ENCODE results near the gene TRIM72. TPM values are rescaled to one million over a fixed set of nuclear protein-coding genes. Genes with fewer than 3 reads are reported as not detected.
"Not testable (repeated sequence)": the region's sequence is repeated elsewhere in the genome, so short reads cannot be mapped to it uniquely, and the experiment has no call there.

The TRIM72 gene
- total RNA-seq, 1 experiment from 2014 or later: not detected

GRCh38 chr16:31196324-31197088 is 17.4 kb upstream of the TRIM72 start:
- Histone ChIP-seq H3K9me3 (replicated peaks) (no peaks in the 10 kb centered on the region), H3K36me3 (peaks cover 79% of the 10 kb centered on the region), H3K4me1 (replicated peaks) (peaks cover 1% of the 10 kb centered on the region), H3K4me3 (no peak overlapping the region), H3K27ac (no peak overlapping the region), H3K27me3 (replicated peaks) (no peaks in the 10 kb centered on the region; the same call in 1 of the 2 replicates)
- DNase-seq (ENCODE audit: low read depth in 1 of 2, low spot score in 2 of 2): no peak

GRCh38 chr16:31198207-31198882 is 15.6 kb upstream of the TRIM72 start:
- H3K9me3 ChIP-seq (replicated peaks): no peaks in the 10 kb centered on the region; the same call in 1 of the 2 replicates
- peaks cover 16% of the 10 kb centered on the region for H3K4me1 ChIP-seq (replicated peaks)
- H3K4me3 ChIP-seq: no peak overlapping the region
- no peak for DNase-seq (ENCODE audit: low read depth in 1 of 2, low spot score in 2 of 2)
- peaks cover 16% of the 10 kb centered on the region for H3K27me3 ChIP-seq (replicated peaks)
- peaks cover 65% of the 10 kb centered on the region for H3K36me3 ChIP-seq
- no peak overlapping the region for H3K27ac ChIP-seq

- H3K4me3 ChIP-seq: no peak overlapping the region
- H3K36me3 ChIP-seq: peaks cover 53% of the 10 kb centered on the region
- peaks cover 17% of the 10 kb centered on the region for H3K27me3 ChIP-seq (replicated peaks)
- no peak overlapping the region for H3K27ac ChIP-seq
- DNase-seq (ENCODE audit: low read depth in 1 of 2, low spot score in 2 of 2): no peak
- H3K4me1 ChIP-seq (replicated peaks): peaks cover 16% of the 10 kb centered on the region
- H3K9me3 ChIP-seq (replicated peaks): no peaks in the 10 kb centered on the region; the same call in 1 of the 2 replicates
Observed at GRCh38 chr16:31199430-31200041, 14.4 kb upstream of the TRIM72 start.

- H3K27me3 ChIP-seq (replicated peaks): peaks cover 17% of the 10 kb centered on the region
- H3K36me3 ChIP-seq: peaks cover 48% of the 10 kb centered on the region
- not testable (repeated sequence) for DNase-seq (ENCODE audit: low read depth in 1 of 2, low spot score in 2 of 2); H3K9me3 ChIP-seq (replicated peaks); H3K27ac ChIP-seq; H3K4me3 ChIP-seq
- peaks cover 16% of the 10 kb centered on the region for H3K4me1 ChIP-seq (replicated peaks)
Observed at GRCh38 chr16:31200111-31200510, 13.8 kb upstream of the TRIM72 start.

- H3K4me1 ChIP-seq (replicated peaks): peaks cover 16% of the 10 kb centered on the region
- peaks cover 39% of the 10 kb centered on the region for H3K36me3 ChIP-seq
- DNase-seq (ENCODE audit: low read depth in 1 of 2, low spot score in 2 of 2): no peak
- H3K27me3 ChIP-seq (replicated peaks): peaks cover 17% of the 10 kb centered on the region
- H3K27ac ChIP-seq: no peak overlapping the region
- H3K9me3 ChIP-seq (replicated peaks): no peaks in the 10 kb centered on the region; the same call in 1 of the 2 replicates
- H3K4me3 ChIP-seq: no peak overlapping the region
Observed at GRCh38 chr16:31200821-31201568, 12.9 kb upstream of the TRIM72 start.

GRCh38 chr16:31201582-31202413 is 12.1 kb upstream of the TRIM72 start:
- Histone ChIP-seq H3K9me3 (replicated peaks) (no peaks in the 10 kb centered on the region; the same call in 1 of the 2 replicates), H3K4me1 (replicated peaks) (peaks cover 16% of the 10 kb centered on the region), H3K36me3 (peaks cover 31% of the 10 kb centered on the region), H3K4me3 (peak overlapping the region; percentile 45), H3K27ac (no peak overlapping the region), H3K27me3 (replicated peaks) (peaks cover 19% of the 10 kb centered on the region)
- peak in 1 of 2 experiments; percentile 43 for DNase-seq (ENCODE audit: low read depth in 1 of 2, low spot score in 2 of 2)

- DNase-seq (ENCODE audit: low read depth in 1 of 2, low spot score in 2 of 2): peak in 1 of 2 experiments; percentile 32
- Histone ChIP-seq H3K9me3 (replicated peaks) (no peaks in the 10 kb centered on the region; the same call in 1 of the 2 replicates), H3K27me3 (replicated peaks) (peaks cover 21% of the 10 kb centered on the region), H3K4me3 (peak within 1 kb of the TSS; percentile 45), H3K4me1 (replicated peaks) (peaks cover 16% of the 10 kb centered on the region), H3K36me3 (peaks cover 22% of the 10 kb centered on the region), H3K27ac (no peak within 1 kb of the TSS)
Observed at GRCh38 chr16:31202414-31203375, 11.2 kb upstream of the TRIM72 start, which contains the start of gene PYCARD. PYCARD (minus strand) TSS chr16:31202760; CDS start chr16:31202690, 70 bp downstream.

- DNase-seq (ENCODE audit: low read depth in 1 of 2, low spot score in 2 of 2): no peak
- peaks cover 16% of the 10 kb centered on the region for H3K4me1 ChIP-seq (replicated peaks)
- H3K27me3 ChIP-seq (replicated peaks): peaks cover 25% of the 10 kb centered on the region
- H3K9me3 ChIP-seq (replicated peaks): no peaks in the 10 kb centered on the region; the same call in 1 of the 2 replicates
- no peak overlapping the region for H3K4me3 ChIP-seq
- 0 out of 2 replicates have a peak, but pooled peaks cover 5% of the 10 kb centered on the region for H3K36me3 ChIP-seq
- H3K27ac ChIP-seq: no peak overlapping the region
Observed at GRCh38 chr16:31204871-31205666, 8.8 kb upstream of the TRIM72 start.

- 0 out of 2 replicates have a peak, but pooled peaks cover 5% of the 10 kb centered on the region for H3K36me3 ChIP-seq
- H3K4me1 ChIP-seq (replicated peaks): peaks cover 12% of the 10 kb centered on the region
- no peak for DNase-seq (ENCODE audit: low read depth in 1 of 2, low spot score in 2 of 2)
- no peak overlapping the region for H3K27ac ChIP-seq
- no peak overlapping the region for H3K4me3 ChIP-seq
- H3K9me3 ChIP-seq (replicated peaks): no peaks in the 10 kb centered on the region; the same call in 1 of the 2 replicates
- H3K27me3 ChIP-seq (replicated peaks): peaks cover 29% of the 10 kb centered on the region
Observed at GRCh38 chr16:31206776-31207175, 7.1 kb upstream of the TRIM72 start.

- peaks cover 11% of the 10 kb centered on the region for H3K4me1 ChIP-seq (replicated peaks)
- H3K36me3 ChIP-seq: no peaks in the 10 kb centered on the region
- H3K4me3 ChIP-seq: no peak overlapping the region
- DNase-seq (ENCODE audit: low read depth in 1 of 2, low spot score in 2 of 2): no peak
- H3K27me3 ChIP-seq (replicated peaks): peaks cover 60% of the 10 kb centered on the region
- no peaks in the 10 kb centered on the region for H3K9me3 ChIP-seq (replicated peaks)
- H3K27ac ChIP-seq: no peak overlapping the region
Observed at GRCh38 chr16:31213342-31213741, 577 bp upstream of the TRIM72 start.

- Histone ChIP-seq H3K36me3 (no peaks in the 10 kb centered on the region), H3K9me3 (replicated peaks) (no peaks in the 10 kb centered on the region), H3K4me1 (replicated peaks) (peaks cover 11% of the 10 kb centered on the region), H3K4me3 (no peak overlapping the region), H3K27ac (no peak overlapping the region), H3K27me3 (replicated peaks) (peaks cover 60% of the 10 kb centered on the region)
- DNase-seq (ENCODE audit: low read depth in 1 of 2, low spot score in 2 of 2): no peak
Observed at GRCh38 chr16:31214708-31215286, 878 bp downstream of the TRIM72 start.
